ENCODE measurements around the gene STK16. TPM values are rescaled to one million over a fixed set of nuclear protein-coding genes. Genes with fewer than 3 reads are reported as not detected.
A peak's percentile ranks its signal among the peaks of the same experiment; 100 is the strongest.

Gene STK16
- total and polyA plus RNA-seq, 9 donors: 12.5 to 23.1 (median 18.9) TPM

GRCh38 chr2:219205981-219206327 lies 39.3 kb upstream of the STK16 start:
- Histone ChIP-seq H3K4me1 (ENCODE audit: control insufficient read depth, insufficient read depth, low read length) (peaks cover 22% of the 10 kb centered on the region), H3K4me3 (ENCODE audit: low read length) (peak overlapping the region; percentile 73), H3K27ac (ENCODE audit: low read length) (peak overlapping the region; percentile 99), H3K36me3 (ENCODE audit: control insufficient read depth, insufficient read depth, low read length) (peaks cover 31% of the 10 kb centered on the region), H3K9me3 (replicated peaks; ENCODE audit: control insufficient read depth, low read depth, low read length) (no peaks in the 10 kb centered on the region), H3K27me3 (ENCODE audit: control insufficient read depth, insufficient read depth, low read length) (no peaks in the 10 kb centered on the region)
- WGBS (ENCODE audit: insufficient coverage): 18% methylated on average over 6 of the region's 7 CpGs
- DNase-seq: no peak

- under 1% methylated on average over 61 of the region's 76 CpGs for WGBS (ENCODE audit: insufficient coverage)
- Histone ChIP-seq H3K36me3 (ENCODE audit: control insufficient read depth, insufficient read depth, low read length) (peaks cover 35% of the 10 kb centered on the region), H3K9me3 (replicated peaks; ENCODE audit: control insufficient read depth, low read depth, low read length) (no peaks in the 10 kb centered on the region), H3K4me3 (ENCODE audit: low read length) (peak within 1 kb of the TSS; percentile 77), H3K4me1 (ENCODE audit: control insufficient read depth, insufficient read depth, low read length) (peaks cover 22% of the 10 kb centered on the region), H3K27ac (ENCODE audit: low read length) (peak within 1 kb of the TSS; percentile 99), H3K27me3 (ENCODE audit: control insufficient read depth, insufficient read depth, low read length) (no peaks in the 10 kb centered on the region)
- peak; percentile 98 for DNase-seq
Observed at GRCh38 chr2:219206328-219207133, 38.7 kb upstream of the STK16 start, which contains the start of gene ZFAND2B. ZFAND2B (plus strand) TSS chr2:219206782; CDS start chr2:219206988, 206 bp downstream.

- 11% methylated on average over 15 of the region's 22 CpGs for WGBS (ENCODE audit: insufficient coverage)
- no peak for DNase-seq
Observed at GRCh38 chr2:219207134-219207883, 38.0 kb upstream of the STK16 start.

GRCh38 chr2:219207884-219208740 lies 37.2 kb upstream of the STK16 start:
- peak overlapping the region; percentile 99 for H3K27ac ChIP-seq (ENCODE audit: low read length)
- DNase-seq: peak; percentile 53
- H3K27me3 ChIP-seq (ENCODE audit: control insufficient read depth, insufficient read depth, low read length): no peaks in the 10 kb centered on the region
- H3K4me1 ChIP-seq (ENCODE audit: control insufficient read depth, insufficient read depth, low read length): peaks cover 22% of the 10 kb centered on the region
- 68% methylated on average over 9 of the region's 17 CpGs for WGBS (ENCODE audit: insufficient coverage)
- peaks cover 43% of the 10 kb centered on the region for H3K36me3 ChIP-seq (ENCODE audit: control insufficient read depth, insufficient read depth, low read length)
- H3K4me3 ChIP-seq (ENCODE audit: low read length): no peak overlapping the region
- no peaks in the 10 kb centered on the region for H3K9me3 ChIP-seq (replicated peaks; ENCODE audit: control insufficient read depth, low read depth, low read length)

More at GRCh38 chr2:219207134-219207883, 38.0 kb upstream of the STK16 start:
- Histone ChIP-seq H3K4me1 (ENCODE audit: control insufficient read depth, insufficient read depth, low read length) (peaks cover 22% of the 10 kb centered on the region), H3K27ac (ENCODE audit: low read length) (peak overlapping the region; percentile 99), H3K4me3 (ENCODE audit: low read length) (peak overlapping the region; percentile 77), H3K36me3 (ENCODE audit: control insufficient read depth, insufficient read depth, low read length) (peaks cover 35% of the 10 kb centered on the region), H3K27me3 (ENCODE audit: control insufficient read depth, insufficient read depth, low read length) (no peaks in the 10 kb centered on the region), H3K9me3 (replicated peaks; ENCODE audit: control insufficient read depth, low read depth, low read length) (no peaks in the 10 kb centered on the region)

GRCh38 chr2:219209236-219210195 lies 35.8 kb upstream of the STK16 start:
- no peak overlapping the region for H3K27ac ChIP-seq (ENCODE audit: low read length)
- H3K4me1 ChIP-seq (ENCODE audit: control insufficient read depth, insufficient read depth, low read length): peaks cover 22% of the 10 kb centered on the region
- 73% methylated on average over 10 of the region's 18 CpGs for WGBS (ENCODE audit: insufficient coverage)
- DNase-seq: no peak
- H3K9me3 ChIP-seq (replicated peaks; ENCODE audit: control insufficient read depth, low read depth, low read length): no peaks in the 10 kb centered on the region
- H3K4me3 ChIP-seq (ENCODE audit: low read length): no peak overlapping the region
- no peaks in the 10 kb centered on the region for H3K27me3 ChIP-seq (ENCODE audit: control insufficient read depth, insufficient read depth, low read length)
- H3K36me3 ChIP-seq (ENCODE audit: control insufficient read depth, insufficient read depth, low read length): peaks cover 57% of the 10 kb centered on the region

GRCh38 chr2:219210196-219210885 lies 34.9 kb upstream of the STK16 start:
- Histone ChIP-seq H3K27me3 (ENCODE audit: control insufficient read depth, insufficient read depth, low read length) (no peaks in the 10 kb centered on the region), H3K36me3 (ENCODE audit: control insufficient read depth, insufficient read depth, low read length) (peaks cover 64% of the 10 kb centered on the region), H3K9me3 (replicated peaks; ENCODE audit: control insufficient read depth, low read depth, low read length) (no peaks in the 10 kb centered on the region), H3K4me3 (ENCODE audit: low read length) (no peak overlapping the region), H3K4me1 (ENCODE audit: control insufficient read depth, insufficient read depth, low read length) (peaks cover 22% of the 10 kb centered on the region), H3K27ac (ENCODE audit: low read length) (no peak overlapping the region)
- 89% methylated on average over 17 of the region's 24 CpGs for WGBS (ENCODE audit: insufficient coverage)
- DNase-seq: no peak

GRCh38 chr2:219210886-219211362 lies 34.4 kb upstream of the STK16 start:
- H3K4me1 ChIP-seq (ENCODE audit: control insufficient read depth, insufficient read depth, low read length): peaks cover 20% of the 10 kb centered on the region
- H3K27me3 ChIP-seq (ENCODE audit: control insufficient read depth, insufficient read depth, low read length): no peaks in the 10 kb centered on the region
- no peak overlapping the region for H3K27ac ChIP-seq (ENCODE audit: low read length)
- 70% methylated on average over 2 of the region's 9 CpGs for WGBS (ENCODE audit: insufficient coverage)
- H3K4me3 ChIP-seq (ENCODE audit: low read length): no peak overlapping the region
- no peaks in the 10 kb centered on the region for H3K9me3 ChIP-seq (replicated peaks; ENCODE audit: control insufficient read depth, low read depth, low read length)
- H3K36me3 ChIP-seq (ENCODE audit: control insufficient read depth, insufficient read depth, low read length): peaks cover 68% of the 10 kb centered on the region
- no peak for DNase-seq

GRCh38 chr2:219213026-219213415 lies 32.3 kb upstream of the STK16 start:
- no peak for DNase-seq
- Histone ChIP-seq H3K9me3 (replicated peaks; ENCODE audit: control insufficient read depth, low read depth, low read length) (no peaks in the 10 kb centered on the region), H3K36me3 (ENCODE audit: control insufficient read depth, insufficient read depth, low read length) (peaks cover 77% of the 10 kb centered on the region), H3K4me3 (ENCODE audit: low read length) (no peak overlapping the region), H3K27me3 (ENCODE audit: control insufficient read depth, insufficient read depth, low read length) (no peaks in the 10 kb centered on the region), H3K4me1 (ENCODE audit: control insufficient read depth, insufficient read depth, low read length) (peaks cover 20% of the 10 kb centered on the region), H3K27ac (ENCODE audit: low read length) (no peak overlapping the region)
- WGBS (ENCODE audit: insufficient coverage): 93% methylated on average over 8 of the region's 8 CpGs
